IMR-90 (cell line): ENCODE data around the gene NDNF. TPM values are rescaled to one million over a fixed set of nuclear protein-coding genes. Genes with fewer than 3 reads are reported as not detected.

ENCODE experiments used
- ATAC-seq: fragments of 200-7000 bp; cut with Tn5 transposase; 2 replicates; pipeline ENCODE4 v1.9.1; 2020; ENCODE audit warnings: low read depth, mild to moderate bottlenecking, moderate library complexity
- BruUV-seq: library from RNA; stranded (reverse); fragments of 400-500 nt; replicated peaks from 2 replicates; lab custom pipeline; 2021; lab: Mats Ljungman, UMichigan
- CTCF ChIA-PET: fragments of 300-600 bp; formaldehyde crosslinking; extraction: SDS; loops from one replicate; lab custom pipeline; 2021; ENCODE audit warnings: antibody characterized with exemption; lab: Yijun Ruan, JAX
- POLR2A ChIA-PET: fragments of 300-600 bp; sonication (Branson Sonifier 250); formaldehyde crosslinking; loops from one replicate; lab custom pipeline; 2022; ENCODE audit warnings: antibody characterized with exemption; ENCODE audit not compliant: unreplicated experiment; lab: Charles Lee
- DNase-seq: peaks from one replicate; pipeline ENCODE4 v3.0.0; 2013
- H2AFZ ChIP-seq: replicated peaks from 2 replicates; pipeline ENCODE3; 2013; ENCODE audit warnings: low read length, mild to moderate bottlenecking; ENCODE audit not compliant: poor library complexity
- H2AK5ac ChIP-seq: 2 replicates; pipeline ENCODE4 v1.6.1; 2013; ENCODE audit warnings: low read depth, low read length, inconsistent platforms
- H2AK9ac ChIP-seq: replicated peaks from 2 replicates; pipeline ENCODE3; 2013; ENCODE audit warnings: mild to moderate bottlenecking, low read depth, low read length, moderate library complexity; ENCODE audit not compliant: poor library complexity
- H2BK120ac ChIP-seq: 2 replicates; pipeline ENCODE4 v1.6.1; 2013; ENCODE audit warnings: low read depth, low read length, inconsistent platforms
- H2BK15ac ChIP-seq: 3 replicates; pipeline ENCODE4 v1.6.1; 2013; ENCODE audit warnings: low read depth, low read length, inconsistent platforms
- H2BK20ac ChIP-seq: 2 replicates; pipeline ENCODE4 v1.6.1; 2013; ENCODE audit warnings: low read depth, mild to moderate bottlenecking, inconsistent platforms, low read length, moderate library complexity
- H2BK5ac ChIP-seq: 2 replicates; pipeline ENCODE4 v1.6.1; 2013; ENCODE audit warnings: mild to moderate bottlenecking, low read depth, low read length, inconsistent platforms; ENCODE audit not compliant: poor library complexity, severe bottlenecking
- H3K14ac ChIP-seq: replicated peaks from 2 replicates; pipeline ENCODE4 v1.6.1; 2013; ENCODE audit warnings: low read depth, low read length, inconsistent platforms
- H3K18ac ChIP-seq: 2 replicates; pipeline ENCODE4 v1.6.1; 2013; ENCODE audit warnings: low read depth, low read length, control low read depth
- H3K23ac ChIP-seq: 2 replicates; pipeline ENCODE4 v1.6.1; 2013; ENCODE audit warnings: low read depth, low read length, inconsistent platforms
- H3K27ac ChIP-seq: 2 replicates; pipeline ENCODE4 v1.5.1; 2013; ENCODE audit warnings: mild to moderate bottlenecking, control low read depth, low read length; ENCODE audit not compliant: insufficient read depth
- H3K27me3 ChIP-seq: 2 replicates; pipeline ENCODE4 v1.6.1; 2013; ENCODE audit warnings: low read length; ENCODE audit not compliant: control insufficient read depth, insufficient read depth
- H3K36me3 ChIP-seq: 2 replicates; pipeline ENCODE4 v1.6.1; 2013; ENCODE audit warnings: low read length, mixed read lengths; ENCODE audit not compliant: control insufficient read depth, insufficient read depth
- H3K4ac ChIP-seq: 2 replicates; pipeline ENCODE4 v1.6.1; 2013; ENCODE audit warnings: low read depth, low read length, inconsistent platforms
- H3K4me1 ChIP-seq: 2 replicates; pipeline ENCODE4 v1.6.1; 2013; ENCODE audit warnings: low read length, mixed read lengths; ENCODE audit not compliant: control insufficient read depth, insufficient read depth
- H3K4me2 ChIP-seq: 2 replicates; pipeline ENCODE4 v1.6.1; 2013; ENCODE audit warnings: low read depth, mild to moderate bottlenecking, control low read depth, low read length, moderate library complexity
- H3K4me3 ChIP-seq: 2 replicates; pipeline ENCODE4 v1.5.1; 2013; ENCODE audit warnings: low read depth, mild to moderate bottlenecking, control low read depth, low read length, moderate library complexity; ENCODE audit not compliant: insufficient read depth
- H3K56ac ChIP-seq: 2 replicates; pipeline ENCODE4 v1.6.1; 2013; ENCODE audit warnings: low read length, inconsistent platforms; ENCODE audit not compliant: insufficient read depth; ENCODE audit errors: extremely low read depth
- H3K79me1 ChIP-seq, 2 experiments: 2 replicates each; pipeline ENCODE4 v1.6.1; 2013; ENCODE audit warnings: low read length in 2 of 2, inconsistent platforms in 1 of 2, low read depth in 1 of 2
- H3K9ac ChIP-seq: 2 replicates; pipeline ENCODE4 v1.6.1; 2013; ENCODE audit warnings: low read depth, low read length, control low read depth
- H3K9me1 ChIP-seq: 2 replicates; pipeline ENCODE4 v1.6.1; 2013; ENCODE audit warnings: low read length, inconsistent platforms; ENCODE audit not compliant: insufficient read depth
- H3K9me3 ChIP-seq: 2 replicates; pipeline ENCODE4 v1.6.1; 2013; ENCODE audit warnings: low read length; ENCODE audit not compliant: control insufficient read depth, insufficient read depth
- H4K20me1 ChIP-seq: 2 replicates; pipeline ENCODE4 v1.6.1; 2013; ENCODE audit warnings: low read length, inconsistent platforms; ENCODE audit not compliant: insufficient read depth
- H4K5ac ChIP-seq: 2 replicates; pipeline ENCODE4 v1.6.1; 2013; ENCODE audit warnings: mild to moderate bottlenecking, low read depth, low read length, control low read depth
- H4K8ac ChIP-seq, 2 experiments: 2 replicates each; pipeline ENCODE4 v1.6.1; 2013; ENCODE audit warnings: low read depth in 2 of 2, low read length in 2 of 2, control low read depth in 1 of 2, inconsistent platforms in 1 of 2
- H4K91ac ChIP-seq: 2 replicates; pipeline ENCODE4 v1.6.1; 2013; ENCODE audit warnings: low read depth, low read length, inconsistent platforms; ENCODE audit not compliant: insufficient read depth
- BHLHE40 ChIP-seq: fragments of 150-350 bp; IDR thresholded peaks from 2 replicates; pipeline ENCODE4 v1.6.1; 2016; ENCODE audit warnings: mild to moderate bottlenecking, low read depth, low read length
- CEBPB ChIP-seq: IDR thresholded peaks from 2 replicates; pipeline ENCODE4 v1.6.1; 2012; ENCODE audit warnings: low read depth, low read length, improper control_type of control experiment
- CHD1 ChIP-seq: IDR thresholded peaks from 2 replicates; pipeline ENCODE4 v1.6.1; 2012; ENCODE audit warnings: low read depth, low read length, improper control_type of control experiment
- CTCF ChIP-seq: conservative IDR thresholded peaks from 2 replicates; pipeline ENCODE4 v1.5.1; 2012; ENCODE audit warnings: mild to moderate bottlenecking, low read depth, low read length, improper control_type of control experiment
- MAFK ChIP-seq: IDR thresholded peaks from 2 replicates; pipeline ENCODE4 v1.6.1; 2012; ENCODE audit warnings: low read depth, low read length, improper control_type of control experiment
- MAZ ChIP-seq: IDR thresholded peaks from 2 replicates; pipeline ENCODE4 v1.6.1; 2012; ENCODE audit warnings: low read depth, mild to moderate bottlenecking, low read length, improper control_type of control experiment, moderate library complexity, borderline replicate concordance
- MXI1 ChIP-seq: IDR thresholded peaks from 2 replicates; pipeline ENCODE4 v1.6.1; 2012; ENCODE audit warnings: low read depth, mild to moderate bottlenecking, low read length, moderate library complexity, borderline replicate concordance
- NFE2L2 ChIP-seq: fragments of 150-350 bp; IDR thresholded peaks from 2 replicates; pipeline ENCODE4 v1.6.1; 2016; ENCODE audit warnings: low read depth, mild to moderate bottlenecking, low read length
- POLR2A ChIP-seq: IDR thresholded peaks from 2 replicates; pipeline ENCODE4 v1.6.1; 2012; ENCODE audit warnings: mild to moderate bottlenecking, low read depth, low read length
- RAD21 ChIP-seq: IDR thresholded peaks from 2 replicates; pipeline ENCODE4 v1.6.1; 2012; ENCODE audit warnings: low read length, improper control_type of control experiment
- RCOR1 ChIP-seq: IDR thresholded peaks from 2 replicates; pipeline ENCODE4 v1.6.1; 2012; ENCODE audit warnings: mild to moderate bottlenecking, low read length, improper control_type of control experiment; ENCODE audit not compliant: insufficient replicate concordance
- RFX5 ChIP-seq: IDR thresholded peaks from 2 replicates; pipeline ENCODE4 v1.8.0; 2012; ENCODE audit warnings: low read depth, mild to moderate bottlenecking, low read length, moderate library complexity
- SMC3 ChIP-seq: fragments of 150-350 bp; IDR thresholded peaks from 2 replicates; pipeline ENCODE4 v1.6.1; 2016; ENCODE audit warnings: low read depth, mild to moderate bottlenecking, antibody characterized with exemption, low read length, moderate library complexity
- WGBS, 2 experiments: methylation state at CpG; one replicate each; pipeline versions ENCODE4 v1.1.5 to v1.1.7; 2013; ENCODE audit warnings: missing lambda C conversion rate in 2 of 2; ENCODE audit not compliant: insufficient read length in 1 of 2; ENCODE audit errors: extremely low coverage in 2 of 2; 5-methylcytosine and 5-hydroxymethylcytosine counted together
- dilution Hi-C: fragments of 300-500 bp; cut with HindIII; formaldehyde crosslinking; loops from one replicate; pipeline ENCODE4 v1.14.3; 2018; ENCODE audit warnings: low sequenced_read_pairs; ENCODE audit not compliant: unreplicated experiment
- in situ Hi-C: fragments of 300-500 bp; cut with MboI; formaldehyde crosslinking; loops from 3 replicates; pipeline ENCODE4 v1.14.3; 2019; ENCODE audit warnings: low sequenced_read_pairs, inconsistent platforms, mixed read lengths
- intact Hi-C: fragments of 100-400 bp; cut with micrococcal nuclease; formaldehyde crosslinking; loops from 2 replicates; pipeline ENCODE4 v1.10.0; 2022
- polyA plus RNA-seq, 3 experiments: library from polyadenylated mRNA; depleted of rRNA; stranded (reverse); fragments of >200 nt; gene quantifications; 2 replicates each; pipeline ENCODE4 v1.2.3, GENCODE V29; 2012; ENCODE audit warnings: low replicate concordance in 1 of 3
- total RNA-seq: library from RNA; depleted of rRNA; stranded (reverse); fragments of >200 nt; gene quantifications from 2 replicates; pipeline ENCODE4 v1.2.3, GENCODE V29; 2012
- TF ChIP-seq, protein P1 (sequence below): fragments of 150-350 bp; IDR thresholded peaks from 2 replicates; pipeline ENCODE4 v1.6.1; 2017; ENCODE audit warnings: mild to moderate bottlenecking, antibody characterized with exemption, low read length, low read depth
- TF ChIP-seq, protein P2 (sequence below): fragments of 150-350 bp; IDR thresholded peaks from 2 replicates; pipeline ENCODE4 v1.6.1; 2016; ENCODE audit warnings: low read depth, mild to moderate bottlenecking, low read length, moderate library complexity, borderline replicate concordance

NDNF gene
- total and polyA plus RNA-seq, 2 of the 4 experiments (the other 2 are of a cell fraction): under 0.01 TPM; not detected in 1

DNA sequence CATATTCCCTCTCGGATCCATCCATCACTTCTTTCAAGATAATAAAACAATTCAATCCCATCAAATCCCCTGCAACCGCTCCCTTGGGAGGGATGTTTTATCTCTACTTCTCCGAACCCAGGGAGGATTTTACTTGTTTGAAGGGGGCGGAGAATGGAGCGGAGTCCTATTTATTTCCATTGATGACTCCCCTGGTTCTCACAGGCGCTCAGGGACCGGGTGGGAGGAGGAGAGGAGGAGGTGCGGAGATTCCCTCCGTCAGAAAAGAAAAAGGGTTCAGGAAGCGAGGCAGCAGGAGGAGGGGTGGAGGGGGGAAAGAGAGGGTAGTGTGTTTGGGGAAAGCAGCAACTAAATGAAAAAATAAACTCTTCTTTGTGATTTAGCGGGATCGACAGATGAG lies 2.1 kb downstream of the NDNF start:
- no peak overlapping the region for H3K9ac ChIP-seq

More for the DNA sequence above, 2.1 kb downstream of the NDNF start:
- DNase-seq (no peak), ATAC-seq (no peak)
- H2AK9ac ChIP-seq: no peak overlapping the region
- H3K23ac ChIP-seq: no peak overlapping the region
- in situ Hi-C loops (no loop called here), intact Hi-C loops (no loop called here), dilution Hi-C loops (no loop called here)
- H2BK20ac ChIP-seq: no peak overlapping the region
- no peak overlapping the region for H4K5ac ChIP-seq
- peaks cover 5% of the 10 kb centered on the region; the same call in 1 of the 2 replicates for H3K4me1 ChIP-seq
- no peak overlapping the region for H4K8ac ChIP-seq
- no peaks in the 10 kb centered on the region for H3K36me3 ChIP-seq
- H3K27ac ChIP-seq: no peak overlapping the region
- H3K27me3 ChIP-seq: peaks cover 56% of the 10 kb centered on the region
- H3K14ac ChIP-seq: no peak overlapping the region
- H3K9me1 ChIP-seq: no peaks in the 10 kb centered on the region
- BruUV-seq: no TSS peak
- H3K4me2 ChIP-seq: no peak overlapping the region
- no peak overlapping the region for H3K18ac ChIP-seq
- no peak overlapping the region for H2AK5ac ChIP-seq
- no peak overlapping the region for H2BK5ac ChIP-seq
- WGBS, 2 experiments: 0% methylated on average over 2 of the region's 12 CpGs; no CpG with 5 or more reads in 1 of the 2 experiments
- H4K91ac ChIP-seq: no peak overlapping the region
- H3K9me3 ChIP-seq: no peaks in the 10 kb centered on the region
- ChIA-PET POLR2A (no interaction called here), CTCF (no interaction called here)
- H2AFZ ChIP-seq: no peak overlapping the region
- TF ChIP-seq SMC3: no peak
- TF ChIP-seq, protein P1, sequence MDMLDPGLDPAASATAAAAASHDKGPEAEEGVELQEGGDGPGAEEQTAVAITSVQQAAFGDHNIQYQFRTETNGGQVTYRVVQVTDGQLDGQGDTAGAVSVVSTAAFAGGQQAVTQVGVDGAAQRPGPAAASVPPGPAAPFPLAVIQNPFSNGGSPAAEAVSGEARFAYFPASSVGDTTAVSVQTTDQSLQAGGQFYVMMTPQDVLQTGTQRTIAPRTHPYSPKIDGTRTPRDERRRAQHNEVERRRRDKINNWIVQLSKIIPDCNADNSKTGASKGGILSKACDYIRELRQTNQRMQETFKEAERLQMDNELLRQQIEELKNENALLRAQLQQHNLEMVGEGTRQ: no peak
- no peak for TF ChIP-seq MXI1
- no peak for TF ChIP-seq MAZ
- no peak for TF ChIP-seq CTCF
- TF ChIP-seq CEBPB: no peak
- TF ChIP-seq POLR2A: no peak
- no peak for TF ChIP-seq CHD1
- no peak for TF ChIP-seq RFX5
- TF ChIP-seq RAD21: no peak
- TF ChIP-seq MAFK: no peak
- no peak for TF ChIP-seq BHLHE40
- no peak for TF ChIP-seq NFE2L2
- TF ChIP-seq, protein P2, sequence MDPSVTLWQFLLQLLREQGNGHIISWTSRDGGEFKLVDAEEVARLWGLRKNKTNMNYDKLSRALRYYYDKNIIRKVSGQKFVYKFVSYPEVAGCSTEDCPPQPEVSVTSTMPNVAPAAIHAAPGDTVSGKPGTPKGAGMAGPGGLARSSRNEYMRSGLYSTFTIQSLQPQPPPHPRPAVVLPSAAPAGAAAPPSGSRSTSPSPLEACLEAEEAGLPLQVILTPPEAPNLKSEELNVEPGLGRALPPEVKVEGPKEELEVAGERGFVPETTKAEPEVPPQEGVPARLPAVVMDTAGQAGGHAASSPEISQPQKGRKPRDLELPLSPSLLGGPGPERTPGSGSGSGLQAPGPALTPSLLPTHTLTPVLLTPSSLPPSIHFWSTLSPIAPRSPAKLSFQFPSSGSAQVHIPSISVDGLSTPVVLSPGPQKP: no peak
- TF ChIP-seq RCOR1: no peak
- no peak overlapping the region for H3K4ac ChIP-seq
- no peak overlapping the region for H3K4me3 ChIP-seq
- no peaks in the 10 kb centered on the region for H4K20me1 ChIP-seq
- H2BK15ac ChIP-seq: no peak overlapping the region
- no peak overlapping the region for H3K56ac ChIP-seq
- no peaks in the 10 kb centered on the region for H3K79me1 ChIP-seq
- H2BK120ac ChIP-seq: no peak overlapping the region
